Adrenal gland (tissue), 12 donors: ENCODE measurements around the gene PINK1. TPM values are rescaled to one million over a fixed set of nuclear protein-coding genes. Genes with fewer than 3 reads are reported as not detected.

Source experiments
- DNase-seq, 7 donors: peaks; one replicate each; pipeline ENCODE4 v3.0.0-alpha.2; 2019 to 2020
- H3K27ac ChIP-seq, 5 donors: fragments of 200-600 bp; sonication (generic) in 4 of 5; 1 replicate in 3 of 5; 2 replicates in 2 of 5; pipeline versions ENCODE4 v1.5.1 to v1.8.0; 2016 to 2020; ENCODE audit warnings: mild to moderate bottlenecking in 1 of 5
- H3K27me3 ChIP-seq: fragments of 200-600 bp; 2 replicates; pipeline ENCODE4 v1.8.0; 2021
- H3K36me3 ChIP-seq, 2 donors: fragments of 200-600 bp; replicated peaks in 1 of 2; 1 replicate in 1 of 2; 2 replicates in 1 of 2; pipeline versions ENCODE4 v1.5.1 to v1.8.0; 2018 to 2022
- H3K4me1 ChIP-seq, 2 donors: fragments of 200-600 bp; replicated peaks in 1 of 2; 1 replicate in 1 of 2; 2 replicates in 1 of 2; pipeline versions ENCODE4 v1.5.1 to v1.8.0; 2018 to 2021
- H3K4me3 ChIP-seq, 4 donors: fragments of 200-600 bp; sonication (generic) in 3 of 4; one replicate each; pipeline ENCODE4 v1.5.1; 2016 to 2018
- H3K9me3 ChIP-seq, 3 donors: fragments of 200-600 bp; sonication (generic) in 1 of 3; replicated peaks in 1 of 3; 1 replicate in 2 of 3; 2 replicates in 1 of 3; pipeline versions ENCODE4 v1.5.1 to v1.8.0; 2016 to 2021
- POLR2A ChIP-seq, 2 donors: fragments of 450-650 bp; IDR thresholded peaks; one replicate each; pipeline ENCODE4 v1.6.1; 2017; ENCODE audit warnings: antibody characterized with exemption in 2 of 2, mild to moderate bottlenecking in 2 of 2, moderate library complexity in 1 of 2
- WGBS, 4 donors: extraction: QIAGEN DNeasy Blood & Tissue Kit in 2 of 4; methylation state at CpG; one replicate each; pipeline versions ENCODE4 v1.1.5 to v1.1.7; 2013 to 2017; 5-methylcytosine and 5-hydroxymethylcytosine counted together
- intact Hi-C, 2 donors: fragments of 100-400 bp; cut with DNase I; formaldehyde crosslinking; loops; one replicate each; pipeline versions ENCODE4 v1.14.1 to v1.15.0; 2022 to 2023
- polyA plus RNA-seq, 3 donors: library from polyadenylated mRNA; stranded (reverse); fragments of 200-250 nt in 2 of 3; fragments of 350-450 nt in 1 of 3; fragmentation: Illumina TruSeq in 1 of 3; extraction: RNeasy Lipid Tissue Mini Kit (QIAGEN cat#74804) in 1 of 3; gene quantifications; one replicate each; pipeline ENCODE4 v1.2.3, GENCODE V29; 2013 to 2014
- total RNA-seq, 9 donors: library from RNA; depleted of rRNA in 4 of 9; stranded (reverse); fragments of >200 nt in 4 of 9; fragments of 120-200 nt in 1 of 9; fragmentation: NEBNext Ultra II Directional in 1 of 9; extraction: Animal tissue kit (Norgen Biotek cat#: 25700) in 1 of 9; gene quantifications; one replicate each; pipeline versions ENCODE4 v1.1.0 to v1.2.4, GENCODE V29; 2013 to 2023
- TF ChIP-seq, protein P1 (sequence below), 6 experiments: fragments of 450-650 bp in 4 of 6; fragments of 200-600 bp in 2 of 6; sonication (generic) in 1 of 6; IDR thresholded peaks; 1 replicate in 5 of 6; 2 replicates in 1 of 6; pipeline versions ENCODE4 v1.5.1 to v1.8.0; 2016 to 2021; ENCODE audit warnings: antibody characterized with exemption in 6 of 6, mild to moderate bottlenecking in 2 of 6, moderate library complexity in 1 of 6
- donor health status: healthy with polysubstance abuse.
- donor health status: Bipolar disorder and iron deficiency.
- donor health status: DM: yes; HTN: yes; CAD: no.
- donor health status: DM: no; HTN: no; CAD: no.
- donor health status: DM: no; HTN: no; CAD: no.
- donor health status: DM: yes; HTN: yes; CAD: no.

Gene PINK1
- total and polyA plus RNA-seq, 12 donors = 98.4 to 586 (median 257) TPM

DNA sequence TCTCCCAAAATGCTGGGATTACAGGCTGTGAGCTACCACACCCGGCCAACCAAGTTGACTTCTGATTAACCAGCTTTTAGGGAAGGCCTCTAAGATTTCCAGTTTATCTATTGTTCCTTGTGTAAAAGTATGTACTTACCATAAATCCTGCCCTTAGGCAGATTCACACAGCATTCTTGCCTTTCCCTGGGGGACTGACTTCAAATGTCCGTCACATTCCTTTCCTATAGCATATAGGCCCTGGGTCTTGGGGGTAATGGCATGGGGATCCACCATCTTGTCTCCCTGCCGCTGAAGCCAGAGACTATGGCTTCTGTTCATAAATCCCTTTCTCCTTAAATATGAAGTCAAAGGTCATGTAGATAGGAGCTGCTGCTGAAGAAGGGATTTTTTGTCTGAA, 872 bp upstream of the PINK1 start:
- intact Hi-C loops = loop anchor here in 1 of 2 donors (2.0 kb wide), 1 partner anchor 56 kb away; no protein-coding TSS in a partner anchor
- H3K4me1 ChIP-seq = peaks cover 22 to 28% of the 10 kb centered on the region in 2 donors
- DNase-seq = no peak
- peaks cover 0 to 4% of the 10 kb centered on the region in 2 donors for H3K36me3 ChIP-seq
- no peak overlapping the region for H3K27ac ChIP-seq
- TF ChIP-seq, protein P1, sequence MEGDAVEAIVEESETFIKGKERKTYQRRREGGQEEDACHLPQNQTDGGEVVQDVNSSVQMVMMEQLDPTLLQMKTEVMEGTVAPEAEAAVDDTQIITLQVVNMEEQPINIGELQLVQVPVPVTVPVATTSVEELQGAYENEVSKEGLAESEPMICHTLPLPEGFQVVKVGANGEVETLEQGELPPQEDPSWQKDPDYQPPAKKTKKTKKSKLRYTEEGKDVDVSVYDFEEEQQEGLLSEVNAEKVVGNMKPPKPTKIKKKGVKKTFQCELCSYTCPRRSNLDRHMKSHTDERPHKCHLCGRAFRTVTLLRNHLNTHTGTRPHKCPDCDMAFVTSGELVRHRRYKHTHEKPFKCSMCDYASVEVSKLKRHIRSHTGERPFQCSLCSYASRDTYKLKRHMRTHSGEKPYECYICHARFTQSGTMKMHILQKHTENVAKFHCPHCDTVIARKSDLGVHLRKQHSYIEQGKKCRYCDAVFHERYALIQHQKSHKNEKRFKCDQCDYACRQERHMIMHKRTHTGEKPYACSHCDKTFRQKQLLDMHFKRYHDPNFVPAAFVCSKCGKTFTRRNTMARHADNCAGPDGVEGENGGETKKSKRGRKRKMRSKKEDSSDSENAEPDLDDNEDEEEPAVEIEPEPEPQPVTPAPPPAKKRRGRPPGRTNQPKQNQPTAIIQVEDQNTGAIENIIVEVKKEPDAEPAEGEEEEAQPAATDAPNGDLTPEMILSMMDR (IDR thresholded peaks at IDR 0.05) = no peak
- no peaks in the 10 kb centered on the region for H3K27me3 ChIP-seq
- no peaks in the 10 kb centered on the region for H3K9me3 ChIP-seq
- 76 to 87% (median 83%) methylated on average over 3 of the region's 3 CpGs for WGBS, 4 donors
- no peak overlapping the region for H3K4me3 ChIP-seq

- peaks cover 22 to 29% of the 10 kb centered on the region in 2 donors for H3K4me1 ChIP-seq
- peak overlapping the region in 3 of 4 donors; percentile 3 to 98 (median 75) for H3K4me3 ChIP-seq
- no peaks in the 10 kb centered on the region for H3K27me3 ChIP-seq
- DNase-seq = no peak
- peak overlapping the region; percentile 78 to 99 (median 93) for H3K27ac ChIP-seq
- no peaks in the 10 kb centered on the region for H3K9me3 ChIP-seq
- 1 to 3% (median 1%) methylated on average over 10 to 11 of the region's 11 CpGs for WGBS, 4 donors
- intact Hi-C loops = no loop called here
- no peak for TF ChIP-seq POLR2A (IDR thresholded peaks at IDR 0.05)
- TF ChIP-seq, protein P1 (IDR thresholded peaks at IDR 0.05) = no peak
- H3K36me3 ChIP-seq = peaks cover 0 to 21% of the 10 kb centered on the region in 2 donors
Observed at GRCh38 chr1:20634065-20634593, 871 bp downstream of the PINK1 start.

- peaks cover 0 to 26% of the 10 kb centered on the region in 2 donors for H3K36me3 ChIP-seq
- intact Hi-C loops = loop anchor here in 1 of 2 donors (5.0 kb wide), 1 partner anchor 112 kb away; no protein-coding TSS in a partner anchor
- 3 to 14% (median 5%) methylated on average over 4 of the region's 4 CpGs for WGBS, 4 donors
- H3K9me3 ChIP-seq = no peaks in the 10 kb centered on the region
- peaks cover 22 to 29% of the 10 kb centered on the region in 2 donors for H3K4me1 ChIP-seq
- H3K27me3 ChIP-seq = no peaks in the 10 kb centered on the region
- peak overlapping the region; percentile 78 to 99 (median 93) for H3K27ac ChIP-seq
- peak overlapping the region in 2 of 4 donors; percentile 75 to 98 for H3K4me3 ChIP-seq
- DNase-seq = peak; percentile 86 to 95 (median 93)
- TF ChIP-seq, protein P1 (IDR thresholded peaks at IDR 0.05) = no peak
- peak in 1 of 2 donors; percentile 76 for TF ChIP-seq POLR2A (IDR thresholded peaks at IDR 0.05)
Observed at GRCh38 chr1:20634594-20635084, 1.4 kb downstream of the PINK1 start.

- peaks cover 22 to 29% of the 10 kb centered on the region in 2 donors for H3K4me1 ChIP-seq
- peak in 3 of 7 donors; percentile 38 to 61 (median 46) for DNase-seq
- peaks cover 0 to 49% of the 10 kb centered on the region in 2 donors for H3K36me3 ChIP-seq
- H3K27ac ChIP-seq = peak overlapping the region in 3 of 5 donors; percentile 17 to 96 (median 56)
- TF ChIP-seq, protein P1 (IDR thresholded peaks at IDR 0.05) = no peak
- TF ChIP-seq POLR2A (IDR thresholded peaks at IDR 0.05) = no peak
- H3K4me3 ChIP-seq = no peak overlapping the region
- no peaks in the 10 kb centered on the region for H3K27me3 ChIP-seq
- WGBS, 4 donors = 58 to 63% (median 59%) methylated on average over 5 to 8 of the region's 8 CpGs
- intact Hi-C loops = loop anchor here in 1 of 2 donors (5.0 kb wide), 1 partner anchor 115 kb away; no protein-coding TSS in a partner anchor
- H3K9me3 ChIP-seq = no peaks in the 10 kb centered on the region
Observed at GRCh38 chr1:20636785-20637347, 3.6 kb downstream of the PINK1 start.
